Panc1 (cell line): ENCODE data around the gene SESN1. TPM values are rescaled to one million over a fixed set of nuclear protein-coding genes. Genes with fewer than 3 reads are reported as not detected.
A peak's percentile ranks its signal among the peaks of the same experiment; 100 is the strongest.

Experiments used
- ATAC-seq: fragments of 200-7000 bp; cut with Tn5 transposase; 2 replicates; pipeline ENCODE4 v1.9.1; 2020; ENCODE audit warnings: mild to moderate bottlenecking, moderate library complexity
- BruUV-seq: library from RNA; stranded (reverse); fragments of 400-500 nt; replicated peaks from 2 replicates; lab custom pipeline; 2021; lab: Mats Ljungman, UMichigan
- CTCF ChIA-PET: fragments of 300-600 bp; sonication (Branson Sonifier 250); formaldehyde crosslinking; loops from one replicate; lab custom pipeline; 2022; ENCODE audit warnings: antibody characterized with exemption; lab: Charles Lee
- POLR2A ChIA-PET: fragments of 300-600 bp; sonication (Branson Sonifier 250); formaldehyde crosslinking; loops from one replicate; lab custom pipeline; 2022; ENCODE audit warnings: antibody characterized with exemption; lab: Charles Lee
- DNase-seq: peaks from one replicate; pipeline ENCODE4 v3.0.0-alpha.2; 2010; ENCODE audit warnings: low read depth, low spot score
- H3K27ac ChIP-seq: 2 replicates; pipeline ENCODE4 v1.5.1; 2011; ENCODE audit warnings: mild to moderate bottlenecking, low read length, inconsistent platforms
- H3K27me3 ChIP-seq: fragments of 200-500 bp; sonication (Bioruptor generic); 2 replicates; pipeline ENCODE4 v1.6.0; 2014; ENCODE audit warnings: low read length, inconsistent platforms; ENCODE audit not compliant: control insufficient read depth, insufficient read depth
- H3K36me3 ChIP-seq: fragments of 200-500 bp; sonication (Bioruptor generic); 2 replicates; pipeline ENCODE4 v1.5.1; 2014; ENCODE audit warnings: inconsistent platforms, mild to moderate bottlenecking, low read length, moderate library complexity; ENCODE audit not compliant: control insufficient read depth, insufficient read depth
- H3K4me1 ChIP-seq: 2 replicates; pipeline ENCODE4 v1.5.1; 2011; ENCODE audit warnings: inconsistent platforms, mild to moderate bottlenecking, low read length, moderate library complexity; ENCODE audit not compliant: control insufficient read depth, insufficient read depth
- H3K4me3 ChIP-seq, 2 experiments: 2 replicates each; pipeline ENCODE4 v1.5.1; 2011 to 2012; ENCODE audit warnings: low read depth in 2 of 2, low read length in 2 of 2, mild to moderate bottlenecking in 2 of 2, inconsistent platforms in 1 of 2, moderate library complexity in 1 of 2
- H3K9me3 ChIP-seq: fragments of 200-500 bp; sonication (Bioruptor generic); 2 replicates; pipeline ENCODE4 v1.5.1; 2014; ENCODE audit warnings: low read depth, mild to moderate bottlenecking, inconsistent platforms, low read length, moderate library complexity; ENCODE audit not compliant: control insufficient read depth, insufficient read depth
- POLR2AphosphoS5 ChIP-seq: IDR thresholded peaks from 2 replicates; pipeline ENCODE4 v1.6.1; 2012; ENCODE audit warnings: mild to moderate bottlenecking, low read depth, low read length, moderate library complexity
- SIN3A ChIP-seq: IDR thresholded peaks from 2 replicates; pipeline ENCODE4 v1.6.1; 2012; ENCODE audit warnings: low read depth, mild to moderate bottlenecking, low read length, moderate library complexity, borderline replicate concordance; ENCODE audit not compliant: insufficient read depth
- TCF7L2 ChIP-seq: IDR thresholded peaks from 2 replicates; pipeline ENCODE4 v1.6.1; 2011; ENCODE audit warnings: mild to moderate bottlenecking, low read depth, low read length, inconsistent platforms
- in situ Hi-C: cut with HindIII; loops from 2 replicates; pipeline ENCODE4 v1.10.0; 2016; ENCODE audit warnings: low sequenced_read_pairs, low pct_unique_long_range_greater_than_20kb
- intact Hi-C: fragments of 100-400 bp; cut with micrococcal nuclease; formaldehyde crosslinking; loops from one replicate; pipeline ENCODE4 v1.10.0; 2022; ENCODE audit not compliant: unreplicated experiment
- total RNA-seq: library from RNA; stranded (reverse); gene quantifications from one replicate; pipeline ENCODE4 v1.2.1, GENCODE V29; 2021; ENCODE audit not compliant: unreplicated experiment
- TF ChIP-seq, protein P1 (sequence below), 2 experiments: IDR thresholded peaks; 2 replicates each; pipeline ENCODE4 v1.6.1; 2011 to 2012; ENCODE audit warnings: low read depth in 2 of 2, control low read depth in 1 of 2, low read length in 1 of 2, mild to moderate bottlenecking in 1 of 2, moderate library complexity in 1 of 2; ENCODE audit not compliant: insufficient read depth in 1 of 2
- TF ChIP-seq, protein P2 (sequence below): fragments of 450-650 bp; IDR thresholded peaks from 2 replicates; pipeline ENCODE4 v1.5.1; 2017; ENCODE audit warnings: mild to moderate bottlenecking

The SESN1 gene
- total RNA-seq, 1 experiment from 2014 or later: 11.3 TPM

DNA sequence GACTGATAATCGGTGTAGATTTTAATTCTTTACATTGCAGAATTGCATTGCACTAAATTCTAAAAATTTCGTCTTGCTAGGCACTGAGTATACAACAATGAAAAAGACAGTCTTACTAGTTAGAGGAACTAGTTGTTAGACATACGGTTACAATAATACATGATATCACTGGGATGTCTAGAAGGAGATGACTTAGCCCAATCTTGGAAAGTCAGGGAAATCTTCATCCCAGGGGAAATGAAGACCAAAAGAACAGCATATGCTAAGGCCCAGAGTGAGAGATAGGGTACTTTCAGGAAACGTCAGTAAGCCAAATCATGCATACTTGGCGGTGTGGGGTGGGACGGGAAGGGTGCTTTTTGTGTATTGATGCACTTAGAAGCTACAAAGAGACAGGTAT lies 1.6 kb upstream of the SESN1 start:
- no peak for ATAC-seq
- ChIA-PET POLR2A (no interaction called here), CTCF (no interaction called here)
- no peak for DNase-seq
- TF ChIP-seq TCF7L2 (no peak), SIN3A (no peak), POLR2AphosphoS5 (no peak)
- TF ChIP-seq, protein P1, sequence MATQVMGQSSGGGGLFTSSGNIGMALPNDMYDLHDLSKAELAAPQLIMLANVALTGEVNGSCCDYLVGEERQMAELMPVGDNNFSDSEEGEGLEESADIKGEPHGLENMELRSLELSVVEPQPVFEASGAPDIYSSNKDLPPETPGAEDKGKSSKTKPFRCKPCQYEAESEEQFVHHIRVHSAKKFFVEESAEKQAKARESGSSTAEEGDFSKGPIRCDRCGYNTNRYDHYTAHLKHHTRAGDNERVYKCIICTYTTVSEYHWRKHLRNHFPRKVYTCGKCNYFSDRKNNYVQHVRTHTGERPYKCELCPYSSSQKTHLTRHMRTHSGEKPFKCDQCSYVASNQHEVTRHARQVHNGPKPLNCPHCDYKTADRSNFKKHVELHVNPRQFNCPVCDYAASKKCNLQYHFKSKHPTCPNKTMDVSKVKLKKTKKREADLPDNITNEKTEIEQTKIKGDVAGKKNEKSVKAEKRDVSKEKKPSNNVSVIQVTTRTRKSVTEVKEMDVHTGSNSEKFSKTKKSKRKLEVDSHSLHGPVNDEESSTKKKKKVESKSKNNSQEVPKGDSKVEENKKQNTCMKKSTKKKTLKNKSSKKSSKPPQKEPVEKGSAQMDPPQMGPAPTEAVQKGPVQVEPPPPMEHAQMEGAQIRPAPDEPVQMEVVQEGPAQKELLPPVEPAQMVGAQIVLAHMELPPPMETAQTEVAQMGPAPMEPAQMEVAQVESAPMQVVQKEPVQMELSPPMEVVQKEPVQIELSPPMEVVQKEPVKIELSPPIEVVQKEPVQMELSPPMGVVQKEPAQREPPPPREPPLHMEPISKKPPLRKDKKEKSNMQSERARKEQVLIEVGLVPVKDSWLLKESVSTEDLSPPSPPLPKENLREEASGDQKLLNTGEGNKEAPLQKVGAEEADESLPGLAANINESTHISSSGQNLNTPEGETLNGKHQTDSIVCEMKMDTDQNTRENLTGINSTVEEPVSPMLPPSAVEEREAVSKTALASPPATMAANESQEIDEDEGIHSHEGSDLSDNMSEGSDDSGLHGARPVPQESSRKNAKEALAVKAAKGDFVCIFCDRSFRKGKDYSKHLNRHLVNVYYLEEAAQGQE (IDR thresholded peaks at IDR 0.05; ENCODE audit: insufficient read depth in 1 of 2, low read depth in 2 of 2, low read length in 1 of 2): no peak
- TF ChIP-seq, protein P2, sequence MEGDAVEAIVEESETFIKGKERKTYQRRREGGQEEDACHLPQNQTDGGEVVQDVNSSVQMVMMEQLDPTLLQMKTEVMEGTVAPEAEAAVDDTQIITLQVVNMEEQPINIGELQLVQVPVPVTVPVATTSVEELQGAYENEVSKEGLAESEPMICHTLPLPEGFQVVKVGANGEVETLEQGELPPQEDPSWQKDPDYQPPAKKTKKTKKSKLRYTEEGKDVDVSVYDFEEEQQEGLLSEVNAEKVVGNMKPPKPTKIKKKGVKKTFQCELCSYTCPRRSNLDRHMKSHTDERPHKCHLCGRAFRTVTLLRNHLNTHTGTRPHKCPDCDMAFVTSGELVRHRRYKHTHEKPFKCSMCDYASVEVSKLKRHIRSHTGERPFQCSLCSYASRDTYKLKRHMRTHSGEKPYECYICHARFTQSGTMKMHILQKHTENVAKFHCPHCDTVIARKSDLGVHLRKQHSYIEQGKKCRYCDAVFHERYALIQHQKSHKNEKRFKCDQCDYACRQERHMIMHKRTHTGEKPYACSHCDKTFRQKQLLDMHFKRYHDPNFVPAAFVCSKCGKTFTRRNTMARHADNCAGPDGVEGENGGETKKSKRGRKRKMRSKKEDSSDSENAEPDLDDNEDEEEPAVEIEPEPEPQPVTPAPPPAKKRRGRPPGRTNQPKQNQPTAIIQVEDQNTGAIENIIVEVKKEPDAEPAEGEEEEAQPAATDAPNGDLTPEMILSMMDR: no peak
- TSS peak; percentile 78 for BruUV-seq
- Histone ChIP-seq H3K9me3 (no peaks in the 10 kb centered on the region), H3K27ac (peak overlapping the region; percentile 96), H3K4me1 (peaks cover 18% of the 10 kb centered on the region), H3K36me3 (no peaks in the 10 kb centered on the region), H3K4me3 (peak overlapping the region; percentile 64 to 89), H3K27me3 (no peaks in the 10 kb centered on the region)
- intact Hi-C loops (no loop called here), in situ Hi-C loops (no loop called here)

DNA sequence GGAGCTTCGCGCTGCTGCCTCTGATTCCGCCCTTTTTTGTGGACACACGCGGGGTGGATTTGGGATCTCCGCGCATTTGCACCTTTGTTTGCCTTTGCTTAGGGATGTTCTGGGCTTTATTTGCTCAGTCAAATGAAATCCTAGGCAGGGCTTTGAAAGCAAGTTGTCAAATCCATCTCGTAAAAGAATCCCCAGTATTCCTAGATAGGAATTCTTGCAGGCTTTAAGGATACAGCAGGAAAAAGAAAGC lies 1.1 kb upstream of the SESN1 start:
- TF ChIP-seq TCF7L2 (no peak), SIN3A (no peak), POLR2AphosphoS5 (no peak)
- TF ChIP-seq, protein P2: no peak
- TF ChIP-seq, protein P1 (IDR thresholded peaks at IDR 0.05; ENCODE audit: insufficient read depth in 1 of 2, low read depth in 2 of 2, low read length in 1 of 2): no peak
- CTCF ChIA-PET: no interaction called here
- H3K9me3 ChIP-seq: no peaks in the 10 kb centered on the region
- in situ Hi-C loops (no loop called here), intact Hi-C loops (loop anchor here (2.0 kb wide), 1 partner anchor 287 kb away; the partner anchor contains the start of gene CD164)
- H3K36me3 ChIP-seq: no peaks in the 10 kb centered on the region
- BruUV-seq: no TSS peak
- peak overlapping the region; percentile 64 to 89 for H3K4me3 ChIP-seq
- no peak for ATAC-seq
- peaks cover 18% of the 10 kb centered on the region for H3K4me1 ChIP-seq
- POLR2A ChIA-PET: no interaction called here
- H3K27me3 ChIP-seq: no peaks in the 10 kb centered on the region
- no peak for DNase-seq
- H3K27ac ChIP-seq: peak overlapping the region; percentile 96
